ENCODE results near the gene VWF.

The VWF gene

DNA sequence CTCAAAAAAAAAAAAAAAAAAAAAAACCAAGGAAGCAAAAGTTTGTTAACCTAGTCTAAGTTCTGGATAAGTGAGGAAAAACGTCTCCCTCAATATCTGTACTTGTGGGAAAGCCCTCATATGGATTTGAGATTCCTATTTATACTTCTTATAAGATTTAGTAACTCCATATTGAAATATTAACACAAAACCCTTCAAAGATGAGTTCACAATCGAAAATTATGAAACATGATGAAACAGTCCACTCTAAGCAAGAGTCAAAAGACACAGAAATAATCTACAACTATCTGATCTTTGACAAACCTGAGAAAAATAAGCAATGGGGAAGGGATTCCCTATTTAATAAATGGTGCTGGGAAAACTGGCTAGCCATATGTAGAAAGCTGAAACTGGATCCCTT lies 25.2 kb downstream of the VWF start:
- DNase-seq: no peak

DNA sequence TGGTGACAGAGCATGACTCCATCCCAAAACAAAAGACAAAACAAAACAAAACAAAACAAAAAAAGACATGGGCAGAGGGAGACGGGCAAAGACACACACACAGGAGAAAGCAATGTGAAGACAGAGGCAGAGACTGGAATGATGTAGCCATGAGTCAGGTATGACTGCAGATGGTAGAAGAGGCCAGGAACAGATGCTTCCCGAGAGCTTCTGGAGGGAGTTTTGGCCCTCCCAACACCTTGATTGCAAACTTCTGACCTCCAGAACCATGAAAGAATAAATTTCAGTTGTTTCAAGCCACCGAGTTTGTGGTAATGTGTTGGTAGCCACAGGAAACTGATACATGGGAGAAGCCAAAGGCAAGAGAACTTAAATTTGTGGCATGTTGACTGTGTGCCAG lies 27.1 kb downstream of the VWF start:
- DNase-seq: no peak

DNA sequence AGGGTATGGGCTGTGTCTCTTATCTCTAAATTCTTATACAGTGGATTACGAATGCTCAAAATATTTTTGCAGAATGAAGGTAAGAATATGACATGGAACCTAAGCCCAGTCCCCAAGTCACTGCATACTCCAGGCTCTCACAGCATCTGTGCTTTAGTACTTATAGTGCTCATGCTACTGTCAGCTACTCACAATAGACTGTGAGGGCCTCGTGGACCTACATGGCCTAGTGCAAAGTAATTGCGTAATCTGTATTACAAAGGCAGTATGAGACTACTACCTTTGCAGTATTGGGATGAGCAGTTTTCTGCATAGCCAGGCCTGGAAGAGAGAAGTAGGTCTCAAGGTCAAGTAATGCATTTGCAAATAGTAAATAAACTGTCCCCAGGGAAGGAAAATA lies 27.9 kb downstream of the VWF start:
- no peak for DNase-seq

DNA sequence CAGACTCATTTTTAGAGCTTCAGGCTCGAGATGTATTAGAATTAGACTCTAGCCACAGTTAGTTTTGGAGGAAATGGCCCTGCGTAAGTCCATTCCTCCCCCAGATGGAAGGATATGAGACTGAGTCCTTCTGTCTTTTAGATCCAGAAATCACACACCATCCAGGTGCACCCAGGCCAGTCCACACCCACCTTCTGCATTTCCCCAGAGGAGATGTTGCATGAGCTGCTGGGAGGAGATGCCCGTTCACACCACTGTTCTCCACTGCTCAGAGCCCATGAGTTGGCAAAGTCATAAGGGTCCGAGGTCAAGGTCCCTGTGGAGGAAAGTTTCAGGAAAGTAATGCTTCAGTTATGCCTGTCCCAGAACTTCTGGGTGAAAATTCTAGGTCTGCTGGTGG lies 29.2 kb downstream of the VWF start:
- DNase-seq: no peak

DNA sequence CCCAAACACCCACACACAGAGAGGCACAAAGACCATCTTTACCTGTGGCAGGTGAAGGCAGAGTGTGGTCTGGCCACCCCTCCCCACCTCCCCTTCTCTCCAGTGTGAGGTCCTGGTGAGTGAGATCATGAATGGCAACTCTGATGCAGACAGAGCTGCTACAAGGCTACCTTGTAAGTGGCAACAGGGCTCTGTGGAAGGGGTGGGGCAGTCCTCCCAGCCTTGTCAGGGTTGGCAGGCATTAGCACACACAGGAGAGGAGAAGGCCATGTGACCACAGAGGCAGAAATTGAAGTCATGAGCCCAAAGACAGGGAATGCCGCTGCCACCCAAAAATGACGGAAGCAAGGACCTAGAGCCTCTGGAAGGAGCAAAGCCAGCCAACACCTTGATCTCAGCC lies 30.7 kb downstream of the VWF start:
- DNase-seq: no peak

DNA sequence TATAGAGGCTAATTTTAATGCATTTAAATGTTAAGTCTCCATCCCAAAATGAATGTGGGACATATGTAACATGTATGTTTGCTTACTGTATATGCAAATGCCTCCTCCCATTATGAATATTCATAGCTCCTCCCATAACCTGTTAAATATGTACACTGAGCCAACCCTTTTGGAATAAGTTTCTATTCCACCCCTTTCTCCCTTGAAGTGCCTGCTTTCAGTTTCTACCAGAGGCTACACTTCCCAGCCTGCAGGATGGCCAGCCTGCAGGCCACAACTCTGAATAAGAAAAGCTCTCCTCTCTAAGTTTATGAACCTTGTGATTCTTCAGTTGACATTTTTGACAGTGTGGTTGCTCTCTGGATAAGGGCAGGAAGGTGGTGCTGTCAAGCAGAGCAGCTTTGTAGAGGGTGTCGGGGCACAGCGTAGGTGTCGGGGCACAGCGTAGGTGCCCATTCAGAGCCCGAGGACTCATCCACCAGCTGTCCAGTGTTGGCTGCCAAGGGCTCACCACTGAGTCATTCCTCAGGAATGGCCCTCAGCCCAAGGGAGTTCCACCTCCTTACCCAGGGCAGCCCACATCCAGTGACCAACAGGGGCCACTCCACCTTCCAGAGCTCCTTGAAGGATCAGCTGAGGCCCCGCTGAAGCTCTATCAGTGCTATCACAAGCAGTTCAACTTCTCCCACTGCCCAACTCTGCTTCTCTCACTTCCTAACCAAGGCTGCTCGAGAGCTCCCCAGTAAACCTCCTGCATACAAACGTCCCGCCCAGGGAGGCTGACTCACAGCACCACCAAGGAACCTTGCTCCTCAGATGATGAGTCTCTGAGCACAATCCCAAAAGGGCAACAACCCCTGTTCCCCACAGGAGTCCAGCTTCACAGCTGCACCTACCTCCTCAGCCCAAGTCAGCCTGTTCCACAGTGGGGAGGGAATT lies 31.4 kb downstream of the VWF start:
- DNase-seq: no peak

DNA sequence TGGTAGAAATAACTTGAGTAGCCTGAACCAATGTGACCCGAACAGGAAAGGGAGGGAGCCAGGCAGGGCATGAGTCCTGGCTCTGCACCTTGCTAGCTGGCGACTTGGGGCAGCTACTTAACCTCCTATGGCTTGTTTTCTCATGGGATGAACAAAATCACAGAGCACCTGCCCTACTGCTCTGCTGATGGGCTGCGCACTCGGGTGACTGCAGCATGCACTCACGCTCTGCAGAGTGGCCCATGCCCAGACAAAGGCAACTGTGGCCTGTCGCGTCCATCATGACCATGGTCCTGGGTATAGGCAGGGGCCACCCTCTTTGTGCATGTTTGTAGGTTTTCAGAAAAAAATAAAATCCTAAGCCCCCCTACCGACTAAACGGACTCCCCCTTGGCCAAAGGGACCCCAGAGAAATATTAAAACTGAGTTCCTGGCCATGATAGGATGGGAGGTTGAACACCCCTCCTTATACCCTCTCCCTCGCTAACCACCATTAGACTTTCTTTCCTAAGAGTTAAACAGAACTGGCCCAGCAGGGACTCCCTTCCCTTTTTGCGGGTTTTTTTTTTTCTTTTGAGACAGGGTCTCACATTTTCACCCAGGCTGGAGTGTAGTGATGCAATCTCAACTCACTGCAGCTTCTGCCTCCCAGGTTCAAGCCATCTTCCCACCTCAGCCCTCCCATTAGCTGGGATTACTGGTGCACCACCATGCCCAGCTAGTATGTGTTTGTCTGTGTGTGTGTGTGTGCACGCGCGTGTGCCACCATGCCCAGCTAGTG lies 32.5 kb downstream of the VWF start:
- DNase-seq: no peak

DNA sequence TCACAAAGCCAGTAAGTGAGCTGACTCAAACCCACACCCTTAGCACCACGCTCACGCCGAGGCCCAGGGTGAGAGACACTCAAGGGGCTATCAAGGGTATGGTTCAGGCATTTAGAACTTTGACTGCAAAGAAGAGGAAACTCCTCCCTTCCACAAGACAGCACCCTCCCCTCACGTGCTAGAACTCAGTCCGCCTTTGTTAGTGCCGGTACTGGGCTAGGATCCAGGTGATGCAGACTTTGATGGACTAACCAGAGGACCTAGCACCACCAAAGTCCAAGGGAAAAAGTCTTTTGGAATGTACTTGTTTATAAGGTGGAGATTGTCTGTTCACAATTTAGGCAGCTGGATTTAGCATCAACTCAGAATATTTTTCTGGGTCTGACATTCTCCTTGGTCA lies 33.7 kb downstream of the VWF start:
- no peak for DNase-seq

DNA sequence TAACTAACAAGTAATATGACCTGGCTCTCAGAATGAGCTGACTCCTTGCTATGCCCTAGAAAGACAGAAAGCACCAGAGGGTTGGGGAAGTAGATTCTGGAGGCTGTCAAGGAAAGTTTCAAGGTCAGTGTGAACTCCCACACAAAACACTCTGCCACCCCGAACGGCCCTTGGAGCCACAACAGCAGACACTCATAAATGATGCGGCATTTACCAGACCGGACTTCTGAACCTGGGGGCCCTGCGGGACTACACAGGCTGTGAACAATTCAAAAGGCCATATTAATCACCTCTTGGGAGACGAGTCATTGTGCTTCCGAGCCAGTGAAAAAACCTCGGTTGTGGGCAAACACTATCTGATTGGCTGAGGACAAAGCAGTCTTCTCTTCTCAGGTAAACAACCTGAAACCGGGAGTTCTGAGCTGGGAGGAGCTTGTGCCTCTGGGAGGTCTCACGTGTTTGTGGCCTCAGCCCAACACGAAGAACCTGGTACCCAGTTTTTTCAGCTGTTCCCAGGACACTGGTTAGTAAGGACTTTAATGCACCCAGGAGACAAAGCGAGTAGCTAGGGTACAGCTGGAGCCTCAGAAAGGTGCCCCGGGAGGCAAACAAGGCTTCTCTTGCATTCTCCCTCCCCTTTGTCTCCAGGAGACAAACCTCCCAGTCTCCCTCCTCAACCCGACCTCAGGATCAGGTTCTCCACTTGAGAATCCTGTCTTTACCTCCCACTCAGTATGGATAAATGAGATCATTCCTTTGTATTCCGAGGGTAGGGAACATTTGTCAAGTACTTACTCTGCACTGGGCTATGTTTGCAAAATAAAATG lies 35.3 kb downstream of the VWF start:
- DNase-seq: no peak

DNA sequence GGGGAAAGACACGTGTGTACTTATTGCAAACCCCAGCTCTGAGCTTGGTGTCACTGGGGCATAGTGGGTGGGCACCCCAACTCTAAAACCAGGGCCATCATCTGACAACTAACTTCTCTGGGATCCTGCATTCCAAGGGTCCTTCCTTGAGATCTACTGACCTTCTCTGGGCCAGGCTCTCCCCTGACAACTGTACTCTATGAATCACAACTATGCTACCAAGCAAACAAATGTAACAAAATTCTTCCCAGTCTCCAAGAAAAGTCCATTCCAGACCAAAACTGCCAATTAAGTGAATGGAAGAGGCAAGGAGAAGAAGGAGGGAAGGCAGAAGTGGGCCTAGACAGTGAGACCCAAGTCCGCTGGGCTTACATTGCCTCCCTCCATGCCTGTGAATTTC lies 38.2 kb downstream of the VWF start:
- DNase-seq: no peak

DNA sequence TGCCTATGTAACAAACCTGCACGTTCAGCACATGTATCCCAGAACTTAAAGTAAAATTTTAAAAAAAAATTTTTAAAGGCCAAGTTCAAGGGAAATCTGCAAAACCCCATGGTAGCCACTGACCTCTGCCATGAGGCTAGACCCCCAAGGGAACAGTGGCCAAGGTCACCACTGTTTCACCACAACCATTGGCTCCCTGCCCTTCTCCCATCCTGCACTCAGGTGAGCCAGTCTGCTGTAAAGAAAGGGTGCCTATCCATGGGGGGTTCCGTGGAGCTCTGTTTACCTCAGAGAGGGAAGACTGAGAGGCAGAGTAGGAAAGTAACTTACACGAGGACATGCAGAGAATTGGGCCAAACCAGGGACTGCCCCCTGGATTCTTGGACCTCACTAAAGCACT lies 38.6 kb downstream of the VWF start:
- no peak for DNase-seq

DNA sequence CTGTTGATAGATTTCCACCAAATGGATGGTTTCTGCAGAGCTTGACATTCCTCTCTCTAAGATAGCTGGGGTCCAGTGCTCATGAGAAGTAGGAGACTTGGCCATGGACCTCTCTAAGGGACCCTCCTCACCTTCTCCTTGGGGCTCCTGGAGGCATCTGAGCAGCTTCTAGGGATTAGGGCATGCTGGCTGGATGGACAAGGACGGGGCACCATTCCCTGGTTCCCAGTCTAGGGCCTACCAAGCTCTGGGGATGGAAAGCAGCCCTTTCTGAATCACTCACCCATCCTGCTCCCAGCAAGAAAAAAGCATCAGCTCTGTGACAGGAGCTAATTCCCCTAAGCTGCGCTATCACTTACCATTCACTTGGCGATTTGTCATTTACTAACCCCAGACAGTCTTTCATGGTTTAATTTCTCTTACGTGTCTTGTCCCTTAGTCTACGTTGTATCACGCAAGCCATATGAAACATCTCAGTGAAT lies 39.5 kb downstream of the VWF start:
- DNase-seq: no peak

DNA sequence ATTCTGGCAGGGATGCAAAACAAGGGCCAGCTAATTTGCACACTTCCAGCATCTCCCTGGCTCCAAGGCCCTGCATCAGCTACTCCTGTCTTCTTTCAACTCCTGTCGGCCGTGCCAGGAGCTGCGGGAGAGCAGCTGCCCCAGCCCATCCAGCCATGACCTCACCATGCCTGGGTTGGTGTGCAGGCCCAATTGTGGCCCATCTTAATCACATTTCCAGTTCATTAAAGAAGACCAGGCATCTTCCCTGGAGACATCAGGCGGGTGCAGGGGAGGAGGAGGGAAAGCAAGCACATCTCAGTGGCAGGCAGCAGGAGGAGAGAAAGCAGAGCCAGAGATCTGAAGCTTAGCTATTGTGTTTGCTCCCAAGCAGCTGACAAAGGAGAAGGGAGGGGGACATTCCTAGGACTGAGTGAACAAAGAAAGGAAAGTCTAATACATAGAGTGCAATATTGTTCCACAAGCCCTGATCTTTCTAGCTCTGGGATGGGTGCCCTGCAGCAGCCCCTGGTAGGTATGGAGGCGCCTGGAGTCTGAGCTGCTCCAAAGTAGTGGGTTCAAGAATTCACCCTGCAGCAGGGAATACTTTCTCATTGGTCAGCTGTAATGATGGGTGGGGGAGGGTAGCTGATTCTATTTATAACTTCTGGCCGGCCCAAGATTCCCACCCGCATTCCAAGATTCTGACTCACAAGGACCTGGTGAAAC lies 40.1 kb downstream of the VWF start:
- peak in 1 of 2 donors; percentile 37 for DNase-seq

DNA sequence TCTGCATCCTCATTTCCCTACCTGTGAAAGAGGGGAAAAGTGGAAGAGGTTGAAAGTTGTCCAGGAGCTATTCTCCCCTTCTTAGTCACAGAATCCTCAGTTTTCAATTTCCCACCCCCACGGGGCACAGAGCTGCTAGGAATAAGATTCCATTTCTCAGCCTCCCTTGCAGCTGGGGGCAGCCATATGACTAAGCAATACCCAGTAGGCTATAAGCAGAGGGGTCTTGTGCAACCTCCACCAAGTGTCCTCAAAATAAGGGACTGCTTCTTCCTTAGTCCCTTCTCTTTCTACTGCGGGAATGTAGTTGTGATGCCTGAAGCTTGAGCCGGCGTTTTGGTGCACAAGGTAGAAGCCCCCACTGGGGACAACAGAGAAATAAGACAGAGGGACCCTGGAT lies 40.9 kb downstream of the VWF start:
- no peak for DNase-seq

DNA sequence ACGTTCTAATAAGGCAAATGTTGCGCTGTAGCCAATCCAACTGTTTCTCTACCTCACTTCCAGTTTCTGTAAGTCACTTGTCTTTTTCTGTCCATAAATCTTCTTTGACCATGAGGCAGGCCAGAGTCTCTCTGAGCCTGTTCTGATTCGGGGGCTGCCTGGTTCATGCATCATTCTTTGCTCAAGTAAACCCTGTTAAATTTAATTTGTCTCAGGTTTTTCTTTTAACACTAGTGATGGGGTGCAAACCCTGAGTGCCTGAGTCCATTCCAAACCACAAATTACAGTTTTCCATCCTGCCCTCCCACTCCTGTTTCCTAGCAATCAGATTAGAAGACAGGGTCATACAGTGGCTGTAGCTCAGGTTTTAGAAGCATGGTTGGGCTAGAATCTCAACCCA lies 41.9 kb downstream of the VWF start:
- DNase-seq: no peak

DNA sequence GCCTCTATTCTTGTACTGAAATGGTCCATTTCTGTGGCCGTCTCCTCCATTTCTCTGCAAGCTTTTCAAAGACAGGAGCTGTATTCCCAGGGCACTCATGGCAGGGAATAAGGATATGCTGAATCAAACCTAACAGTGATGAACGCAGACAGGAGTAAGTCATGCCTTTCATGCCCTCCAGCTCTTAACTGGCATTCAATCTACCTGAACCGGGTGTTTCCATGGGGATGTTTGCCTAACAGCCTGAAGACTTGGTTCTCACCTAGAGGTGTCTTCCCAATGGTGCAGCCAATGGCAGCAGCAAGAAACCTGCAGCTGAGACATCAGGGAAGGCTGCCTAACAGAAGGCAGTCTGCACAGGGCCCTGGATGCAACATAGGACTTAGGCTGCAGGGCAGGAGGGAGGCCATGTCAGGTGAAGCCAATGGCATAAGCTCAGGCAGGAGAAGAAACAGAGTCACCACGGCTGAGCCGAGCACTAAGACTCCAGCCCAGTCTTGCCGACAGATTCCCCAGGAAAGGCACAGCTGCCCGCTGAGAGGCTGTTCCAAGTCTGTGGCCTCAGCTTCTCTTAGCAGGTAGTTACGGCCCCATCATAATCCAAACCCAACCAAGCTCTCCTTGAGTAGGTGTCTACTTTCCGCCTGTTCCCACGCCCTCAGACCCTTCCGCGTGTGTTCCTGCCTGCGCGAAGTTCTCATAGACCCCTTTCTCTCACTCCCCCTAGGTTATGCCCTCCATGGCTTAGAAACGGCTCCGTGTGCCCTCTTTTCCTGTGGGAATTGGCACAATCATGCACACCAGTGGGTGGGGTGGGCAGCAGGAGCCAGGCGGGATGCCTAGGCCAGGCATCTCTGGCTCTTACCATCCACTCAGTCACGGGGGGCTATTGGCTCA lies 44.1 kb downstream of the VWF start:
- no peak for DNase-seq

DNA sequence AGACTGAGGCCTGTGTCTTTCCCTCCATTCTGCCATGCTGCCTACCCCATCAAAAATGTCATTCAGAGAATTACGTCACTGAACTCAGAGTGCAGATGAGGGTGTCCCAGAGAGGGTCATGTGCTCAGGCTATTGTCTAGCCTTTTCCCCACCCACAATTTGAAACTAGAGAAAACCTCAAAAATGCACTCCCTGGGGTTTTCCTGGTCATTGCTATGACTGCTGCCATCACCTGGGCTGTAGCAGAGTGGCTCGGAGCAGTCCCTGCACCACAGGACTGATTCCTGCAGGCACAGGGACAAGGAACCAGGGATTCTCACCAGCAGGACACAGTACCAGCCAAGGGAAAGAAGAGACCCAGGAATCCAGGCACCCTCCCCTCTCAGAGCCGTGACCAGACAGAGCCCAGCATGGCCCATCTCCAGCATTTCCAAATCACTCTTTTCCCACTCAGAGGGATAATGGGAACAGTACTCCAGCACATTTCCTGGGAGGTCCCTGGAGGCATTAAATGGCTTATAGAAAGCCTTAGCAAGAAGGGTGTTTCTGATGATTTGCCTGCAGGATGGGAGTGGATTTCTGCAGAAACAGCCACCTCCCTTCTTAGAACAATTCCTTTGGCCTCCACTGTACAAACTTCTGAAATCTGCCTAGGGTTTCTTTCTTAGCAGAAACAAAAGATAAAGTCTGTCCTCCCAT lies 45.9 kb downstream of the VWF start:
- DNase-seq: no peak

DNA sequence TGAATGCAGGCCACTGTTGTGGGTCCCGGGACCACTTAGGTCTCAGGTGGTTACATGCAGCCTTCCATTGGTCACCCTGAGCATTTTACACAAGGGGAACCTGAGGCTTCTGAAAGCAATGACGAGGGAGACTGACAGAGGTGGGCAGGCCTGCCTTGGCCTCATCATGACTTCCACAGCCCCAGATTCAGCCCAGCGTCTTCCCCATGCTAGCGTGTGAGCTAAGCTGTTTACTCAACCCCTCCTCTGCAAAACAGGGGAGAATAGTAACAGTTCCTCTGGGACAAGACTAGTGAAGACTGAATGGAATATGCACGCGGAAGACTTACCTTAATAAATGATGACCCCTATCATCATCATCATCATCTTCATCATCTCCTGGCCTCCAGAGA lies 46.8 kb downstream of the VWF start:
- DNase-seq: no peak

DNA sequence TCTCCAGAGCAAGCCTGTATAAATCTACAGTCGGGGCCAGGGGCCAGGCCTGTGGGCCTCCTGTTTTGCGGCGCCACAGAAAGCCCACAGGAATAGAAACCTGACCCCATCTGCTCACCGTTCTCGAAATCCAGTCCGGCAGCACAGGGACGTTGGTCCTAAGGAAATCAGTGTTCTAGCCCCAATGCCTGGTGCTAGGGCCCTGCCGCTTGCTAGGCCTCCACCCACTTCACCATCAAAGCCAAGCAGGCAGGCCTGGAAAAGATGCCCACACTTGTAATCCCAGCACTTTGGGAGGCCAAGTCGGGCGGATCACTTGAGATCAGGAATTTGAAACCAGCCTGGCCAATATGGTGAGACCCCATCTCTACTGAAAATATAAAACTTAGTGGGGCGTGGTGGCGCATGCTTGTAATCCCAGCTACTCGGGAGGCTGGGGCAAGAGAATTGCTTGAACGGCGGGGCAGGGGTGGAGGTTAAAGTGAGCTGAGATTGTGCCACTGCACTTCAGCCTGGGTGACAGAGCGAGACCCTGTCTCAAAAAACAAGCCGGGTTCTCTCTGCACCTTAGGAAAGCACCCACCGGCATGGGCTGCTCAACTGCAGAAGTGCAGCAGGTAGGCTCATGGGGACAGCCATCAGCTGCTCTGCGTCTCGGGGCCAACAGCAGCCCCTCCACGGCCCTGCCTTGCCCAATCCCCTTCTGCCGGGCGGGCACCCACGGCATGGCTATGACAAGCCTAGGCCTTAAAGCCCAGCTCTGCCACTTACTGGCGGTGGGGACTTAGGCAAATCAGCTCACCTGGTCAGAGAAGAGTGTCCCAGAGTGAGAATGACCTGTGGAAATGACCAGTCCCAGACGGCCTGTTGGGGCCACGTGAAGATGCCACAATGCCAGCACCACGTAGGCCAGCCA lies 47.4 kb downstream of the VWF start:
- DNase-seq: no peak

DNA sequence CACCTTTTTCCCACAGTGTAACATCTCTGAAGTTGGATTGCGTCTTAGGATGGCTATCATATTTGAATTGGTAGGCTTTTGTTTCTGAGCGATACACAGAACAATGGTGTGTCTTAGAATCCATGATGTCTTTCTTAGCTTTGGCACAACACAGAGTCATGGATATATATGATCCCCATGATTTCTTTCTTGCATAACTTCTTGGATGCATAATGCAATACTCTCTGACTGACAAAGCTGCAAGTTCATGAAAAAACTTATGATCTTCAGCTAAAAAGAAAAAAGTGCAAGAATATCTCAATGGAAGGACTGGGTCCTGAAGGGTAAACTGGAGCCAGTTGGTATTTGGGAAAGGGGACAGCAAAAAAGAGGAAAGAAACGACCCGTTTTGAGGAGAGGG lies 48.1 kb downstream of the VWF start:
- no peak for DNase-seq
